HepG2 (cell line): ENCODE results near the gene PRM3. TPM values are rescaled to one million over a fixed set of nuclear protein-coding genes. Genes with fewer than 3 reads are reported as not detected.

Experiments
- ATAC-seq: fragments of 200-7000 bp; cut with Tn5 transposase; 3 replicates; pipeline ENCODE4 v1.9.1; 2020; ENCODE audit warnings: mild to moderate bottlenecking, moderate library complexity
- BruUV-seq: library from RNA; stranded (reverse); fragments of 400-500 nt; replicated peaks from 2 replicates; lab custom pipeline; 2021; lab: Mats Ljungman, UMichigan
- CTCF ChIA-PET: fragments of 300-600 bp; formaldehyde crosslinking; extraction: SDS; loops from one replicate; lab custom pipeline; 2021; ENCODE audit warnings: low total read pairs, inconsistent platforms, low intra/inter-chr PET ratio; lab: Yijun Ruan, JAX
- POLR2A ChIA-PET: fragments of 350-600 bp; sonication (Branson Sonifier 250); formaldehyde crosslinking; loops from one replicate; lab custom pipeline; 2020; ENCODE audit warnings: antibody characterized with exemption, inconsistent platforms; lab: Yijun Ruan, JAX
- DNase-seq: peaks from one replicate; pipeline ENCODE4 v3.0.0-alpha.2; 2015; ENCODE audit warnings: low spot score
- FAIRE-seq: peaks from 3 replicates; lab custom pipeline; 2011; peaks lifted over from hg19 to GRCh38; lab: Jason Lieb, UNC
- H2AFZ ChIP-seq: one replicate; pipeline ENCODE4 v1.6.1; 2011; ENCODE audit warnings: low read length, inconsistent platforms
- H3K27ac ChIP-seq: fragments of 300-600 bp; 3 replicates; pipeline ENCODE4 v1.8.0; 2011; ENCODE audit warnings: mixed run types, mild to moderate bottlenecking, mixed read lengths, low read length, inconsistent platforms; ENCODE audit not compliant: insufficient read depth; ENCODE audit errors: extremely low read length
- H3K27me3 ChIP-seq, 2 experiments: fragments of 200-600 bp in 1 of 2; 2 replicates in 1 of 2; 3 replicates in 1 of 2; pipeline versions ENCODE4 v1.6.0 to v1.8.0; 2011; ENCODE audit warnings: low read length in 2 of 2, mild to moderate bottlenecking in 2 of 2, moderate library complexity in 2 of 2, inconsistent platforms in 1 of 2; ENCODE audit not compliant: insufficient read depth in 2 of 2, control insufficient read depth in 1 of 2
- H3K36me3 ChIP-seq, 2 experiments: fragments of 200-600 bp in 1 of 2; replicated peaks in 1 of 2; 2 replicates in 1 of 2; 3 replicates in 1 of 2; pipeline versions ENCODE4 v1.5.1 to v1.8.0; 2011; ENCODE audit warnings: low read length in 2 of 2, inconsistent platforms in 1 of 2; ENCODE audit not compliant: insufficient read depth in 2 of 2, control insufficient read depth in 1 of 2
- H3K4me1 ChIP-seq: 2 replicates; pipeline ENCODE4 v1.5.1; 2012; ENCODE audit warnings: low read length, inconsistent platforms; ENCODE audit not compliant: insufficient read depth
- H3K4me2 ChIP-seq: 2 replicates; pipeline ENCODE4 v1.6.0; 2011; ENCODE audit warnings: low read depth, low read length, inconsistent platforms
- H3K4me3 ChIP-seq, 3 experiments: fragments of 200-600 bp in 1 of 3; sonication (generic), shearing (Covaris generic) in 1 of 3; replicated peaks in 1 of 3; 2 replicates each; pipeline ENCODE4 v1.5.1; 2011 to 2016; ENCODE audit warnings: low read length in 3 of 3, inconsistent platforms in 2 of 3, low read depth in 2 of 3, mild to moderate bottlenecking in 2 of 3, control low read depth in 1 of 3, mixed read lengths in 1 of 3; ENCODE audit not compliant: insufficient read depth in 1 of 3
- H3K79me2 ChIP-seq: one replicate; pipeline ENCODE4 v1.6.1; 2011; ENCODE audit warnings: low read length, inconsistent platforms; ENCODE audit not compliant: insufficient read depth
- H3K9ac ChIP-seq: 2 replicates; pipeline ENCODE4 v1.6.0; 2011; ENCODE audit warnings: mild to moderate bottlenecking, low read depth, low read length, inconsistent platforms; ENCODE audit not compliant: insufficient read depth
- H3K9me3 ChIP-seq: 2 replicates; pipeline ENCODE4 v1.5.1; 2012; ENCODE audit warnings: mild to moderate bottlenecking, low read length
- H4K20me1 ChIP-seq: 2 replicates; pipeline ENCODE4 v1.6.0; 2011; ENCODE audit warnings: inconsistent platforms, mild to moderate bottlenecking, low read length, moderate library complexity; ENCODE audit not compliant: insufficient read depth
- FOXO1 ChIP-seq: sonication (generic); formaldehyde crosslinking; IDR thresholded peaks from 2 replicates; pipeline ENCODE4 v1.4.0; 2020; ENCODE audit warnings: missing genetic modification reagents
- IKZF4 ChIP-seq: sonication (generic); formaldehyde crosslinking; IDR thresholded peaks from 2 replicates; pipeline ENCODE4 v1.5.1; 2020; ENCODE audit warnings: borderline replicate concordance, mild to moderate bottlenecking, low read depth, missing genetic modification reagents; ENCODE audit errors: not compliant biosample characterization
- KDM3A ChIP-seq: IDR thresholded peaks from 2 replicates; pipeline ENCODE4 v1.6.1; 2018; ENCODE audit warnings: low read depth, missing compliant biosample characterization
- MNT ChIP-seq: fragments of 450-650 bp; IDR thresholded peaks from 2 replicates; pipeline ENCODE4 v1.6.1; 2016
- RBFOX2 ChIP-seq: fragments of 200-400 bp; formaldehyde crosslinking; IDR thresholded peaks from 2 replicates; pipeline ENCODE4 v1.6.1; 2017; ENCODE audit warnings: low read depth, mild to moderate bottlenecking, low read length
- THAP11 ChIP-seq: IDR thresholded peaks from 2 replicates; pipeline ENCODE4 v1.6.1; 2016; ENCODE audit warnings: missing biosample characterization, missing genetic modification reagents
- ZNF407 ChIP-seq: sonication (generic); formaldehyde crosslinking; IDR thresholded peaks from one replicate; pipeline ENCODE4 v1.5.1; 2020; ENCODE audit warnings: mild to moderate bottlenecking, missing genetic modification reagents; ENCODE audit errors: not compliant biosample characterization
- ZNF781 ChIP-seq: sonication (generic); formaldehyde crosslinking; IDR thresholded peaks from 2 replicates; pipeline ENCODE4 v1.5.1; 2020; ENCODE audit warnings: borderline replicate concordance, mild to moderate bottlenecking, missing genetic modification reagents; ENCODE audit errors: not compliant biosample characterization
- ZSCAN9 ChIP-seq: IDR thresholded peaks from 2 replicates; pipeline ENCODE4 v1.6.1; 2016; ENCODE audit warnings: borderline replicate concordance
- WGBS: methylation state at CpG from one replicate; pipeline ENCODE4 v1.1.6; 2017; ENCODE audit warnings: low lambda C conversion rate; 5-methylcytosine and 5-hydroxymethylcytosine counted together
- in situ Hi-C: cut with HindIII; loops from 2 replicates; pipeline ENCODE4 v1.10.0; 2017; ENCODE audit warnings: low pct_unique_long_range_greater_than_20kb; ENCODE audit not compliant: extremely low pct_ligation_motif_present
- intact Hi-C: fragments of 100-400 bp; cut with micrococcal nuclease; formaldehyde crosslinking; loops from one replicate; pipeline ENCODE4 v1.10.0; 2022; ENCODE audit not compliant: unreplicated experiment
- polyA plus RNA-seq, 8 experiments: library from polyadenylated mRNA; depleted of rRNA in 3 of 8; stranded (reverse) in 7 of 8; unstranded in 1 of 8; fragments of >200 nt; fragmentation: Illumina TruSeq in 4 of 8; extraction: Trizol in 4 of 8; gene quantifications; 2 replicates each; pipeline versions ENCODE4 v1.2.1 to v1.2.3, GENCODE V29; 2011 to 2016; ENCODE audit warnings: low read depth in 4 of 8, missing spikeins in 1 of 8, mixed read lengths in 1 of 8; ENCODE audit not compliant: insufficient read depth in 1 of 8
- total RNA-seq, 5 experiments: library from RNA; depleted of rRNA; stranded (reverse); fragments of >200 nt; fragmentation: Illumina TruSeq; extraction: Trizol; gene quantifications; 2 replicates each; pipeline ENCODE4 v1.2.3, GENCODE V29; 2016; ENCODE audit warnings: low read depth in 1 of 5

Gene PRM3
- total and polyA plus RNA-seq, 2 of the 13 experiments (the other 11 are each of a cell fraction or from before 2014, with no cell fraction given): not detected

- no peak for FAIRE-seq
Observed at GRCh38 chr16:11263737-11264136, 9.7 kb downstream of the PRM3 start.

More at GRCh38 chr16:11263737-11264136, 9.7 kb downstream of the PRM3 start:
- Histone ChIP-seq H3K79me2 (no peaks in the 10 kb centered on the region), H3K4me1 (peaks cover 93% of the 10 kb centered on the region), H3K36me3 (no peaks in the 10 kb centered on the region), H3K9ac (no peak overlapping the region), H3K4me2 (no peak overlapping the region), H3K27me3 (no peaks in the 10 kb centered on the region; a peak in 1 of 5 replicates), H3K9me3 (peaks cover 5% of the 10 kb centered on the region; the same call in 1 of the 2 replicates), H2AFZ (no peak overlapping the region), H4K20me1 (no peaks in the 10 kb centered on the region), H3K27ac (no peak overlapping the region), H3K4me3 (no peak overlapping the region)
- POLR2A ChIA-PET: interaction anchor here (1.0 to 2.3 kb wide), 2 partner anchors 8 to 48 kb away, joined by 4 to 9 read pairs; partner anchors contain the start of gene SOCS1
- DNase-seq: no peak
- WGBS: 77% methylated on average over 4 of the region's 4 CpGs
- in situ Hi-C loops (no loop called here), intact Hi-C loops (no loop called here)
- no peak for ATAC-seq
- CTCF ChIA-PET: no interaction called here
- no TSS peak for BruUV-seq
- TF ChIP-seq MNT (peak; percentile 51; the same call in 1 of the 2 replicates), ZSCAN9 (CRISPR knock-in tag) (no peak), ZNF407 (CRISPR knock-in tag) (peak; percentile 31), FOXO1 (CRISPR knock-in tag) (no peak), RBFOX2 (no peak), ZNF781 (CRISPR knock-in tag) (no peak), IKZF4 (CRISPR knock-in tag) (peak; percentile 13), KDM3A (no peak), THAP11 (no peak)
